Stimulated activated CD8-positive, alpha-beta memory T cell treated with anti-CD3 and anti-CD28 coated beads, Interleukin-15, amount 100 ng/mL, for 1 hour (primary cell): ENCODE measurements around the gene PARD3B.

ENCODE experiments used
- DNase-seq: peaks from one replicate; pipeline ENCODE4 v3.0.0-alpha.2; 2020; ENCODE audit warnings: low read depth

Gene PARD3B

GRCh38 chr2:205658068-205658467 is 1112.8 kb downstream of the PARD3B start:
- no peak for DNase-seq

DNA sequence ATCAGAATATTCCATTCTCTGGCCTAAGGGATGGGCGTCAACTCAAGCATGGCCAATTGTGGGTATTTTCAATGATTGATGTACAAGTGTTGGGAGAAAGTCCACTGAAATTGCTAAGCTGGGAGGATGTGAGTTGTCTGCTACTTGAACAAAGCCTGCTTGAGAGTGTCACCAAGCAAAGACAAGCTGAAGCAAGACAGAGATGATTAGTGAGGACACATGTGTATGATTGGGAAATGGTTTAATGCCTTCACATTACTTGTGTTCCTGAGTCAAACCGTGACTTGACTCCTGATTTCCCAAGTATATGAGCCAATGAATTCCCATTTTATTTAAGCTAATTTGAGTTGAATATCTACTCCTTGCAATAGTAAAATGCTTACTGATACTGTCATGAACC is 1113.3 kb downstream of the PARD3B start:
- DNase-seq, result no peak

DNA sequence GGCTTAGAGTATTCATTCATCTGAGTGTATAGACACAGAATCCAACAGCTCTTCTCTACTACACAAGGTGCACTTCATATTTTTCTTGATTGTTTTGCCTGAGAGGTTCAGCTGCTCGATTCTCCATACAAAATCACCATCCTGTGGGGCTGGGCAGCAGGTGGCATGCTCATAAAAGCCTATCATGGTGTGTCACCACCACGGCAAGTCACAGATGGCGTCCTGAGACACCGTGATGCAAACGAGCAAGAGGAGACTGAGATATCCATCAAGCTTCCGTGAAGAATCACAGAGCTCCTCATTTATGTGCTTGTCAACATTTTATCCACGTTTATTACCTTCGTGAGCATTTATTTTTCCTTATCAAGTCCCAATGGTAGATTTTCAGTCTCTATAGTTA is 1114.6 kb downstream of the PARD3B start:
- no peak for DNase-seq

DNA sequence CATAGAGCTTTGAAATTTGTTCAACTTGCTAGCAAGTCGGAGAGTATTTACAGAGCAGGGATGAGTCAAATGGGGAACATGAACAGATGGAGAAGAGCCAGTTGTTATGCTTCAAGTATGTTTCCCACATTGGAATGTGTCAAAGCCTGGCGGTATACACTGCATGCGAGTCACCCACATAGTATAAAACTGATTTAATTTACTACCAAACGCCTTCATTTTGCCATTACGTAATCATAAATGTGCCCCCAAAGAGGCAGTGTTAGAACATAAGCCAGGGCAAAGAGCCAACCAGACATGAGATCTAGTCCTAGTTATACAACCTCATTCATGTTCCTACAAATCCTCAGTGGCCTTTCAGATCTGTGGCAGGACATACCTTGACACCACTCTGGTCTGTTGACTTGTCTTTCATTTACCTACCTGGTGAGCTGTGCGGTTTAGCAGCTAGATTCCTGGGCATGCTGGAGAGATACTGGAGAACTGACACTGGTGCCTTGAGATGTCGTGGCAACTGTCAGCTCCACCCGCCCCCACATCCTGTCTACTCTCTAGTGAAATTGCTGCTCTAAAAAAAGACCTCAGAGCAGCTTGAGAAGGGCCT is 1115.3 kb downstream of the PARD3B start:
- DNase-seq, result no peak

DNA sequence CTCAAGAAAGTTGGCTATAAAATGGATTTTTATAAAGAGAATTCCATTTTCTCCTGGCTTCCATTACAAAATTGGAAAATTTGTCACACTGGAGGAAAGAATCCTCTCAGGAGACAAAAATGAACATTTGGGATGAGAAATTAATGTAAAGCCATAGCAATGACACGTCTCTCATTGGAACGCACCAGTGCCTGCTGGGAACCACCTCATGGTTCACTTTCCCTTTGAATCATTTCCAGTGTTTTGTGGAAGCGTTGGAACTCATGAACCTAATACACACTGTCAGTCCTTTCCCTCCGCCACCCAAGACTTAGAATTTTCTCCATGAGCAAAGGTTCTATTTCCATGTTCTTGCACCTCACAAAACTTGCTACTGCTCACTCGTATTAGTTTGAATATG is 1116.0 kb downstream of the PARD3B start:
- DNase-seq, result no peak

DNA sequence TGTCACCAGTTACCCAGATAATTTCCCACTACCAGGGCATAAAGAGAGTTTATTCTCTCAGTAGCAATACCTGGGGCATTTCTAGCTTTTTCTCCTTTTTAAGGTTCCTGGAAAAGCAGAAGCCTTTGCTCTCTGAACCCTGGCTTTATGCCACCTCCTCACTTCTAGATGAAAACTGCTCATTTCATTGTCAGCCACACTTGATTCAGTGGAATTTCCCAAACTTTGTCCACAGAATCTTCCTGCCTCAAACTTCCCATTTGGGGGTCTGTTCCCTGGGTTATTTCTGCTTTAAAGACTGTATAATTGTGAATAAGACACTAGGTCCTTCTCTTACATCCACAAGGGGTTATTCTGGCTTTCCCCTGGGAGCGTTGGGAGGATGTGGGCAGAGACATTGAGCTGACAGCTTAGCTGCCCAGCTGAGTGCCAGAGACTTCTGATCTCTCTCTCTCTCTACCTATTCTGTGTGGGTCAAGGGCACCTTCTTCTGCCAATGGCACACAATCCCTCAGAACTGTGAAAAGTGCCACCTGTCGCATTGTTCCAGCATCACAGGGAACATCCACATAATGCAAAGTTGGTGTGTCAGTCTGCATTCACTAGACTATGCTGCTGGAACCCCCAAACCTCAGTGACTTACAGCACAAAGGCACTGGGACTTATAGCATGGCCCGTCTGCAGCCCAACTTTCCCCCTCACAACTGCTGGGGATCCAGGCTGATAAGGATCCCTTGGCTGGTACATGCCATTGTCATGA is 1117.1 kb downstream of the PARD3B start:
- no peak for DNase-seq

DNA sequence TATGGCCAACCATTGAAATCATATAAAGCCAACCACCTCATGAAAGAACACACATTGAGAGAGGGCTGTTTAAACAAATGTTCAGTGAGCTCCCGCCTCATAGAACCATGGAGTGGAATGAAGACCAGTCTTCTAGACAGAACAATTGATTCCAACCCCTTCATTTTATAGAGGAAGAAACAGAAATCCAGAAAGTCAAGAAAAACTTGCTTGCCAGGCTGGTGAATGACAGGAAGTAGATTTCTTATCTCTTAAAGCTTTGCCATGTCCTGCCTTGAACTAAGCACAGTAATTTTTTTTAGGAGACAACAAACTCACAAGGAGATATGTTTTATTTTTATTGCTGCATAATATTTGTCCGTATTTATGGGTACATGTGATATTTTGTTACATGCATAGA is 1120.5 kb downstream of the PARD3B start:
- no peak for DNase-seq
